GM19395 (cell line): Measurements from ENCODE around the gene CCDC195.
A peak's percentile ranks its signal among the peaks of the same experiment; 100 is the strongest.
"Not testable (repeated sequence)": the region's sequence is repeated elsewhere in the genome, so short reads cannot be mapped to it uniquely, and the experiment has no call there.

Source experiments
- ATAC-seq: cut with Tn5 transposase; IDR thresholded peaks from one replicate; pipeline ENCODE4 v1.9.1; 2021; ENCODE audit warnings: mild to moderate bottlenecking, moderate library complexity; ENCODE audit not compliant: unreplicated experiment

The CCDC195 gene

GRCh38 chr2:224691563-224691962, 24.6 kb downstream of the CCDC195 start:
- ATAC-seq = no peak

- no peak for ATAC-seq
These were observed 25.3 kb downstream of the CCDC195 start for GRCh38 chr2:224690868-224691267.

- ATAC-seq = no peak
These were observed 26.6 kb downstream of the CCDC195 start for GRCh38 chr2:224689539-224689938.

- ATAC-seq = no peak
These were observed 27.2 kb downstream of the CCDC195 start for GRCh38 chr2:224688997-224689396.

DNA sequence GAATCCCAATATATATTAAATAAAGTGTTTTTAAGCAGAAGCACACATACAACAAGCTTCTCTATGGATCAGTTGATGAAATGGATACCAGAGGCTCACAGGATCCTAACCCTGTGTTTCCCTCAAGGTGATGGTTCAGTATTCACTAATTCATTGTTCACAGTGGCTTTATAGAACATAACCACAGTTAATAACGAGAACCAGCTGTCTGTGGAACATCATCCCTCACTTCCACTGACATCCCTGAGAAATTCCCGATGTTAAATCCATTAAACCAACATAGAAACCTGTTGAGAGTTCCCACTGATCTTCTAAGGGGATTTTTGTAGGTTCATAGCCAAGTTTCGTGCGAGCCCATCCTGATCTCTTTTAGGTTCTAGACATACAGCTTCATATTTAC, 29.0 kb downstream of the CCDC195 start:
- no peak for ATAC-seq

- no peak for ATAC-seq
These were observed 31.0 kb downstream of the CCDC195 start for GRCh38 chr2:224685121-224685520.

- no peak for ATAC-seq
These were observed 34.0 kb downstream of the CCDC195 start for GRCh38 chr2:224682134-224682533.

- no peak for ATAC-seq
These were observed 44.4 kb downstream of the CCDC195 start for GRCh38 chr2:224671731-224672130.

DNA sequence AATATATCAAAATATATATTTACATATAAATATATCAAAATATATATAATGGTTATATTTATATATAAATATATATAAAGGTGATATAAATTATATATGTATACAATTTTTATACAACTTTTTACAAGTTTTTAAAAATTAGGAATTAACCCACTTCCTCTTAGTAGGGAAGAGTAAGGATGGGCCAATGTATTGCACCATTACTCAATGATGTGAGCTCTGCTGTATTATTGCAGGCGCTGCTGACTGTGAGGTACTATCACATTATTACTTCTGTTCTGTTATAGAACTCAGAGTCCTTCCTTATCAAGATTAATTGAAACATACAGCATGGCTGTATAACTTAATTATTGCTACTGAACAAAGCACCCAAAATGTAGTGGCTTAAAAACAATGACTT, 46.0 kb downstream of the CCDC195 start:
- no peak for ATAC-seq

- no peak for ATAC-seq
These were observed 46.7 kb downstream of the CCDC195 start for GRCh38 chr2:224669449-224669848.

GRCh38 chr2:224668123-224668909, 47.8 kb downstream of the CCDC195 start:
- ATAC-seq = no peak

- ATAC-seq = peak; percentile 98
These were observed 49.1 kb downstream of the CCDC195 start for GRCh38 chr2:224666951-224667553.

- not testable (repeated sequence) for ATAC-seq
These were observed 52.8 kb downstream of the CCDC195 start for GRCh38 chr2:224663322-224663721.

DNA sequence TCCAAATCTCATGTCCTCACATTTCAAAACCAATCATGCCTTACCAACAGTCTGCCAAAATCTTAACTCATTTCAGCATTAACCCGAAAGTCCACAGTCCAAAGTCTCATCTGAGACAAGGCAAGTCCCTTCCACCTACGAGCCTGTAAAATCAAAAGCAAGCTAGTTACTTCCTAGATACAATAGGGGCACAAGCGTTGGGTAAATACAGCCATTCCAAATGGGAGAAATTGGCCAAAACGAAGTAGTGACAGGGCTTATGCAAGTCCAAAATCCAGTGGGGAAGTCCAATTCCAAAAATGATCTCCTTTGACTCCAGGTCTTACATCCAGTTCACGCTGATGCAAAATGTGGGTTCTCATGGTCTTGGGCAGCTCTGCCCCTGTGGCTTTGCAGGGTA, 54.5 kb downstream of the CCDC195 start:
- not testable (repeated sequence) for ATAC-seq

DNA sequence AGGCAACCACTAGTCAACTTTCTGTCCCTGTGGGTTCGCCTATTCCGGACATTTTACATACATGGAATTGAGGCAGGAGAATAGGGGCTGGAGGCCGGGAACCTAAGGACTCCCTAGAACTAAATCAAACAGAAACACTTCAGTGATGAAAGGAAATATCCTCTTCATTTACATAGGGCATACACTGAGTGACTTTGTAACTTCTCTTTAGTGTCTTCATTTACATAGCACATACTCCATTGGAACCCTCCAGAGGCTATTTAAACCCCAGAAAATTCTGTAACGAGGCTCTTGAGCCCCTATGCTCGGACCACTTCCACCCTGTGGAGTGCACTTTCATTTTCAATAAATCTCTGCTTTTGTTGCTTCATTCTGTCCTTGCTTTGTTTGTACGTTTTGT, 56.5 kb downstream of the CCDC195 start:
- no peak for ATAC-seq

DNA sequence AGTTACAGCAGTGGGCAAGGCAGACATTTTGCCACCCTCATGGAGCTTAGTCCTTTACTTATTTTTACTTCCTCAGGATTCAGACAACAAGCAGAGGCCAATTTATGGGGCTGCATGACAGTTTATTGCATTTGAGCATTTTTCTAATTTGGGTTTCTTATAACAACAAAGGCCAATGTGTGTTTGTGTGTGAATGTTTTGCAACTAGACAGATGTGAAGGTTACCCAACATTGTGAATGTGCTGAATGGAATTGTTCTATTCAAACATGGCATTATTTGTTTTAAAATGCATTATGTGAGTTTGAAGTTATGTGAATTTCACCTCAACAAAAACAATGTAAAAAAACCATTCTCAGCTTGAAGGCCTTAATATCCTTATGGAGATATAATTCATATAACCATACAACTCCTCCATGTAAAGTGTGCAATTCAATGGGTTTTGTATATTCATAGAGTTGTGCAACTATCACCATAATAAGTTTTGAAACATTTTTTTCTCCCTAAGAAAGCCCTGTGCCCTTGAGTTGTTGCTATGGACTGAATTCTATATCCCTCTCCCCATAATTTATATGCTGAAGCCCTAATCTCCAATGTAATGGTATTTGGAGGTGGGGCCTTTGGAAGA, 57.3 kb downstream of the CCDC195 start:
- ATAC-seq = no peak

GRCh38 chr2:224657349-224657748, 58.8 kb downstream of the CCDC195 start:
- ATAC-seq = no peak

- ATAC-seq = no peak
These were observed 61.1 kb downstream of the CCDC195 start for GRCh38 chr2:224655006-224655537.
